HL-60 (cell line): Measurements from ENCODE around the gene TSPAN10.

Experiments
- CTCF ChIP-seq: IDR thresholded peaks from one replicate; pipeline ENCODE4 v1.5.1; 2011; ENCODE audit warnings: low read length, control low read depth, inconsistent platforms; ENCODE audit not compliant: insufficient read depth
- POLR2AphosphoS5 ChIP-seq: IDR thresholded peaks from 2 replicates; pipeline ENCODE4 v1.6.1; 2012; ENCODE audit warnings: low read depth
- REST ChIP-seq: IDR thresholded peaks from 2 replicates; pipeline ENCODE4 v1.6.1; 2012; ENCODE audit warnings: low read depth; ENCODE audit not compliant: insufficient replicate concordance
- SPI1 ChIP-seq: IDR thresholded peaks from 2 replicates; pipeline ENCODE4 v1.6.1; 2012; ENCODE audit warnings: low read depth, mild to moderate bottlenecking, borderline replicate concordance

- TF ChIP-seq CTCF (no peak), REST (no peak), SPI1 (no peak), POLR2AphosphoS5 (no peak)
Measured at GRCh38 chr17:81640011-81640410, 3.0 kb downstream of the TSPAN10 start.
